SHP77 (cell line): ENCODE results near the gene THOC5.
A peak's percentile ranks its signal among the peaks of the same experiment; 100 is the strongest.
"Not testable (repeated sequence)": the region's sequence is repeated elsewhere in the genome, so short reads cannot be mapped to it uniquely, and the experiment has no call there.

Source experiments
- DNase-seq, 2 experiments: peaks; one replicate each; lab custom pipeline; 2025; lab: John Stamatoyannopoulos, UW

The THOC5 gene

GRCh38 chr22:29553351-29554224 lies at the start of gene THOC5:
Gene THOC5 (minus strand): TSS chr22:29553757. CDS start chr22:29549147, 4,610 bp downstream.
- peak; percentile 95 to 97 for DNase-seq

- DNase-seq, result no peak
Measured at GRCh38 chr22:29598684-29599020, 45.1 kb upstream of the THOC5 start.

DNA sequence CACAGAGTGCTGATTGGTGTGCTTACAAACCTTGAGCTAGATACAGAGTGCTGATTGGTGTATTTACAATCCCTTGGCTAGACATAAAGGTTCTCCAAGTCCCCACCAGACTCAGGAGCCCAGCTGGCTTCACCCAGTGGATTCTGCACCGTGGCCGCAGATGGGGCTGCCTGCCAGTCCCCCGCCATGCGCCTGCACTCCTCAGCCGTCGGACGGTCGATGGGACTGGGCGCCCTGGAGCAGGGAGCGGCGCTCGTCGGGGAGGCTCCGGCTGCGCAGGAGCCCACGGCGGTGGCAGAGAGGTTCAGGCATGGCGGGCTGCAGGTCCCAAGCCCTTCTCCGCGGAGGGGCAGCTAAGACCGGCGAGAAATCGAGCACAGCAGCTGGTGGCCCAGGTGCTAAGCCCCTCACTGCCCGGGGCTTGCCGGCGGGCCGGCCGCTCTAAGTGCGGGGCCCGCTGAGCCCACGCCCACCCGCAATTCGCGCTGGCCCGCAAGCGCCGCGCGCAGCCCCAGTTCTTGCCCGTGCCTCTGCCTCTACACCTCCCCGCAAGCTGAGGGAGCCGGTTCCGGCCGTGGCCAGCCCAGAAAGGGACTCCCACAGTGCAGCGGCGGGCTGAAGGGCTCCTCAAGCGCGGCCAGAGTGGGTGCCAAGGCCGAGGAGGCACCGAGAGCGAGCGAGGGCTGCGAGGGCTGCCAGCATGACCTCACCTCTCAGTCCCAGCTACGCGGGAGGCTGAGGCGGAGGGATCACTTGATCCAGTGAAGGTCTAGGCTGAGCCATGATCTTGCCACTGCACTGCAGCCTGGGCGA lies 44.5 kb upstream of the THOC5 start:
- DNase-seq, result not testable (repeated sequence)

DNA sequence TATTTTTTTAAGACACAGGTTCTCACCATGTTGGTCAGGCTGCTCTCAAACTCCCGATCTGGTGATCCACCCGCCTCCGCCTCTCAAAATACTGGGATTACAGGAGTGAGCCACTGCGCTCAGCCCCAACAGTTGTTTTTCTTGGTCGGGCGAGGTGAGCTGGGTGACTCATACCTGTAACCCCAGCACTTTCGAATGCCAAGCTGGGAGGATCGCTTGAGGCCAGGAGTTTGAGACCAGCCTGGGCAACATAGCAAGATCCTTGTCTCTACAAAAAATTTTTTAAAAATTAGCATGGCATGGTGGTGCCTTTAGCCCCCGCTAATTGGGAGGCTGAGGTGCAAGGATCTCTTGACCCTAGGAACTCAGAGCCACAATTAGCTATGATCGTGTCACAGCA lies 42.9 kb upstream of the THOC5 start:
- DNase-seq, result no peak

DNA sequence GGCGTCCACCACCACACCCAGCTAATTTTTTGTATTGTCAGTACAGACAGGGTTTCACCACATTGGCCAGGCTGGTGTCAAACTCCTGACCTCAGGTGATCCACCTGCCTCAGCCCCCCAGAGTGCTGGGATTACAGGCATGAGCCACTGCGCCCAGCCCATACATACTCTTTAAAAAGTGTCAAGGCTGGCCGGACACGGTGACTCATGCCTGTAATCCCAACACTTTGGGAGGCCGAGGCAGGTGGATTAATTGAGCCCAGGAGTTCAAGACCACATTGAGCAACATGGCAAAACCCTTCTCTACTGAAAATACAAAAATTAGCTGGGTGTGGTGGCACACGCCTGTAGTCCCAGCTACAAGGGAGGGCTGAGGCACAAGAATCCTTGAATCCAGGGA lies 40.9 kb upstream of the THOC5 start:
- not testable (repeated sequence) for DNase-seq

- DNase-seq, result no peak
Measured at GRCh38 chr22:29593923-29594322, 40.4 kb upstream of the THOC5 start.

- no peak for DNase-seq
Measured at GRCh38 chr22:29587938-29588699, 34.6 kb upstream of the THOC5 start.

DNA sequence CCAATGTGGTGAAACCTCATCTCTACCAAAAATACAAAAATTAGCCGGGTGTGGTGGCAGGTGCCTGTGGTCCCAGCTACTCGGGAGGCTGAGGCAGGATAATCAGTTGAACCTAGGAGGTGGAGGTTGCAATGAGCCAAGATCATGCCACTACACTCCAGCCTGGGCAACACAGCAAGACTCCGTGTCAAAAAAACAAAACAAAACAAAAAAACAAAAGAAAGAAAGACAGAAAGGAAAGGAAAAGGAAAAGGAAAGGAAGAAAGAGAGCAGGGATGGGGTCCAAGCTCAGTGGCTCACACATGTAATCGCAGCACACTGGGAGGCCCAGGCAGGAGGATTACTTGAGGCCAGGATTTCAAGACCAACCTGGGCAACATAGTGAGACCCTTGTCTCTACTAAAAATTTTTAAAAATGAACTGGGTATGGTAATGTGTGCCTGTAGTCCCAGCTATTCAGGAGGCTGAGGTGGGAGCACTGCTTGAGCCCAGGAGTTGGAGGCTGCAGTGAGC lies 32.7 kb upstream of the THOC5 start:
- DNase-seq, result not testable (repeated sequence)

- DNase-seq, result no peak
Measured at GRCh38 chr22:29584975-29585374, 31.4 kb upstream of the THOC5 start.

- no peak for DNase-seq
Measured at GRCh38 chr22:29581799-29582198, 28.2 kb upstream of the THOC5 start.

DNA sequence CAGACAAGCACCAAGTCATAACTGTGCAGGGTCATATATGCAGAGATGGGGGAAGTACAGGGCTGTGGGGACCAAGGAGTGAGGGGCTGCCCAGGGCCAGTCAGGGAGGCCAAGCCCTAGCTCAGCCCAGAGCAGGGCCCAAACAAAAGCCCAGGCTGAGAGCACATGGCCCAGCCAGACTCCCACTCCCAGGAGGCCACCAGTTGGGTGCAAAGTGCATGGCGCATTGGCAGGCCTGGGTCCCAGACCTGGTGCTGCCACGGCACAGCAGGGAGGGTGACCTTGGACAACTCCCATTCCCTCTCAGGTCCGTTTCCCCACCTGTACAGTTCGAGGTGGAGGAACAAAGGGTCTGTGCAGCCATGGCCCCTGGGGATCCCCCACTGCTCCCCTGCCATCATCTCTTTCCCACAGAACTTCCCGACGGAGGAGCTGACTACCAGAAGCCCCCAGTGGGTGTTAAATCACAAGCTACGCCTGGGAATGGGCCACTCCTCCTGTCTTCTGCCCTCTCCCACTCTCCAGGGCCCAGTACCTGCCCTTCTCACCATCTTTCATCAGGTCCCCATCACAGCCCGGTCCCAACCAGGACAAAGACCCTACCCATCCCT lies 26.7 kb upstream of the THOC5 start:
- DNase-seq, result no peak

DNA sequence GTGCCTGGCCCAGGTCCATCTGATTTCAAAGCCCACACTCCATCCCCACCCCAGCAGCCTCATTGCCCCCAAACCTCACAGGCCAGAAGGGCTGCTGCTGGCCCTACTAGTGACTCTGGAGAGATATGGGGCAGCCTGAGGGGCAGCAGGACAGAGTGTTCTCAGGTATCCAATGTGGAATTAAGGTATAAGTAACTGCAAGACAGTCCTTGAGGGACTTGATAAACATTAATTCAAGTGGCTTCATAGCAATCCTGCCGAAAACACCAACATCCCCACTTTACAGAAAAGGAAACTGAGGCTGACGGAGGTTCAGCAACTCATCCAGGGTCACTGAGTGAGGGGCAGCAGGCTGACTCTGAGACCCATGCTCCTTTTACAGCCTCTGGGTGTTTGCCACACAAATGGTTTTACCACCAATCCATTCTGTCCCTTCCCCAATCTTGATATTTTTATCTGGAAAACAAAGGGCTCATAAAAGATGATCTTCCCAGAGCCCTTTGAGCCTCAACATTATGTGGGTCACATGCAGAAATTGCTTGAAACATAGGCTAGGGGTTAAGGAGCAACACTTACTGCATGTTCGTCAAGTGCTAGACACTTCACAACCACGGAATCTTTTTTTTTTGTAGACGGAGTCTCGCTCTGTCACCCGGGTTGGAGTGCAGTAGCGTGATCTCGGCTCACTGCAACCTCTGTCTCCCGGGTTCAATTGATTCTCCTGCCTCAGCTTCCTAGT lies 25.1 kb upstream of the THOC5 start:
- DNase-seq, result no peak

DNA sequence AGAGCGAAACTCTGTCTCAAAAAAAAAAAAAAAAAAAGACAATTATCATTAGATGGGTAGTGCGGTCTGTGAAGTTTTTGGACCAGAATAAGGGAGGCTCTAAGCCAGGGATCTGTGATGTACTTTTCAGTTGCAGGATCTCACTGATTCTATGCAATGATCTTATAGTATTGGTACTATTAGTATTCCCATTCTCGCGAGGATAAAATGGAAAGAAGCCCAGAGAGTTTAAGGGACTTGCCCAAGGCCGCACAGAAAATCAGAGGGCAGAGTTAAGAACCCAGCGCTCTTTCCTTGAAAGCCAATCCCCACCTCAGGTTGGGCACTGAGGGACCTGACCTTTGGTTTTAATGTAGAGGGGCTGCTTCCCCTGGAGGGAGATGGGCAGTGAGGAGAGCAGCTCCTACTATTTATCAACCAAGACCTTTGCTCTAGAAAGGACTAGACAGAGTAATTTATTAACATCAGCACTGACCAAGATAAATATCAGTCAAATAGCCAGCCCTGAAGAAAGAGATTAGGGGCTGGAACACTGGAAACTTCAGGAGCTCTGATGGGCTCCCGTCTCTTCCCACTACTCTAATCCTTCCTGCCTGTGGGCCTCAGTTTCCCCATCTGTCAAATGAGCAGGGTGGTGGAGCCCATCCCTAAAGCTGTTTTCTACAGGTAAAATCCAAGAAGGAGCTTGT lies 21.3 kb upstream of the THOC5 start:
- no peak for DNase-seq

- DNase-seq, result no peak
Measured at GRCh38 chr22:29570912-29571549, 17.5 kb upstream of the THOC5 start.

- DNase-seq, result no peak
Measured at GRCh38 chr22:29570456-29570855, 16.9 kb upstream of the THOC5 start.

DNA sequence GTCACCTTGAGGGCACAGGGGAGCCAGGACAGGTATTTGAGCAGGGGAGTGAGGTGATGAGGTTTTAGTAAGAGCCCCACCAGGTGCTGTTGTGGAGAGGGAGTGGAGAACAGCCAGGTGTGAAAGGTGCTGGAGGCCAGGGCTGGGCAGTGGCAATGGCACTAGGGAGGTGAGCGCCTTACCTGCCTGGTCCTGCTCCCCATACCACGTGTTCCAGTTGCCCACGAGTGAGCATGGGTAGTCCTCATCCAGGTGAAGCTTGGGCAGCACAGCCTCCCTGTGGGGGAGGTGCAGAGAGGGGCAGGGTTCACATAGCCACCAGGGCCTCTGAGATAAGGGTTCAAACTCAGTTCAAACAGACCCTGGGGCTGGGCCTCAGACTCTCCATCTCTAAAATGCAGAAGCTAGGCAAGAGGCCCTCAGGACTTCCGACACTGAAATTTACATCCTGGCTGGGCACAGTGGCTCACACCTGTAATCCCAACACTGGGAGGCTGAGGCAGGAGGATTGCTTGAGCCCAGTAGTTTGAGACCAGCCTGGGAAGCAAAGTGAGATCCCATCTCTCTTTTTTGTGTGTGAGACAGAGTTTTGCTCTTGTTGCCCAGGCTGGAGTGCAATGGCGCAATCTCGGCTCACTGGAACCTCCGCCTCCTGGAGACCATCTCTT lies 15.6 kb upstream of the THOC5 start:
- no peak for DNase-seq

GRCh38 chr22:29567338-29567737 lies 13.8 kb upstream of the THOC5 start:
- DNase-seq, result no peak

- not testable (repeated sequence) for DNase-seq
Measured at GRCh38 chr22:29566513-29566912, 13.0 kb upstream of the THOC5 start.
